ENCODE results near the gene SMARCD3. TPM values are rescaled to one million over a fixed set of nuclear protein-coding genes. Genes with fewer than 3 reads are reported as not detected.

The SMARCD3 gene
- total RNA-seq, 2 experiments from 2014 or later: 4.1 to 4.8 TPM

DNA sequence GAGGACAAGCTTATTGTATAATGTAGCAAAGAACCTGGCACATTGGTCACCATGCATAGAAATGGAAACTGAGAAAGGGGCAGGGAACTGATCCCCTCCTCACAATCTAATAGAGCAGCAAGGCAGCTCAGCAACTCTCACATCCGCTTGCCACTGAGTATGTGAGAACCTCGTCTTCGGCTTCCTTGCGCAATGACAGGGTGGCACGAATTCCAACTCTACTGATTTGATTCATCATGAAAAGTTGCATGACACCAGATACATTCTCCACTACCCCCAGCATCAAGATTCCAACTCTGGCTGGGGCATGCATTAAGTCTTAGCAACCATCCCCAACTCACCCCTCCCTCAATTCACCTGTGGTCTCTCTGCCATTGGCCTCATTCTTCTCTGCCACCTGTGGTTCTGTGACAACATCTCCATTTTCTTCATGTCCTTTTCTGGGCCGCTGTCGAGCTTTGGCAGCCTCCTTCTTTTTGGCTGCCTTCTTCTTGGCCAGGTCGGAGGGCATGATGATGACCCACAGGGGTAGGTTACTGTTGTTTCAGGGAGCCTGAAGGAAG, 22.5 kb downstream of the SMARCD3 start:
- peak overlapping the region; percentile 92 for H3K27ac Mint-ChIP-seq
- ATAC-seq: no peak
- peaks cover 30% of the 10 kb centered on the region for H3K4me1 Mint-ChIP-seq
- ChIA-PET POLR2A (no interaction called here), CTCF (interaction anchor here (0.6 to 7.1 kb wide), 5 partner anchors 10 to 138 kb away, joined by 3 to 49 read pairs (median 5); no protein-coding TSS in a partner anchor)
- intact Hi-C loops (cut with DNase I, micrococcal nuclease): loop anchor here (2.0 to 5.0 kb wide), 5 partner anchors 19 to 1387 kb away; partner anchors contain the start of genes FASTK (in 1 of the 2), TMUB1 (in 1 of the 2) and ZNF862 (in 1 of the 2)
- H3K4me3 Mint-ChIP-seq: peak overlapping the region; percentile 92
- H3K36me3 Mint-ChIP-seq (ENCODE audit: low read depth): peaks cover 48% of the 10 kb centered on the region
- DNase-seq: no peak
- H3K9me3 Mint-ChIP-seq (ENCODE audit: low read depth): no peaks in the 10 kb centered on the region
- no peaks in the 10 kb centered on the region for H3K27me3 Mint-ChIP-seq

- H3K27ac Mint-ChIP-seq: no peak overlapping the region
- peaks cover 61% of the 10 kb centered on the region for H3K36me3 Mint-ChIP-seq (ENCODE audit: low read depth)
- no peaks in the 10 kb centered on the region for H3K9me3 Mint-ChIP-seq (ENCODE audit: low read depth)
- ChIA-PET POLR2A (no interaction called here), CTCF (interaction anchor here (0.6 to 1.0 kb wide), 3 partner anchors 10 to 33 kb away, joined by 3 to 4 read pairs (median 3); no protein-coding TSS in a partner anchor)
- intact Hi-C loops (cut with DNase I, micrococcal nuclease): no loop called here
- H3K27me3 Mint-ChIP-seq: no peaks in the 10 kb centered on the region
- ATAC-seq (no peak), DNase-seq (no peak)
- no peak overlapping the region for H3K4me3 Mint-ChIP-seq
- H3K4me1 Mint-ChIP-seq: peaks cover 30% of the 10 kb centered on the region
Measured at GRCh38 chr7:151223728-151224127, 24.8 kb downstream of the SMARCD3 start.

- DNase-seq (no peak), ATAC-seq (no peak)
- no peak overlapping the region for H3K27ac Mint-ChIP-seq
- POLR2A ChIA-PET: no interaction called here
- no peaks in the 10 kb centered on the region for H3K9me3 Mint-ChIP-seq (ENCODE audit: low read depth)
- H3K36me3 Mint-ChIP-seq (ENCODE audit: low read depth): peaks cover 59% of the 10 kb centered on the region
- CTCF ChIA-PET: no interaction called here
- H3K4me1 Mint-ChIP-seq: no peaks in the 10 kb centered on the region
- H3K4me3 Mint-ChIP-seq: no peak overlapping the region
- H3K27me3 Mint-ChIP-seq: no peaks in the 10 kb centered on the region
- intact Hi-C loops (cut with DNase I, micrococcal nuclease): no loop called here
Measured at GRCh38 chr7:151218170-151218569, 30.3 kb downstream of the SMARCD3 start.

- intact Hi-C loops (cut with DNase I, micrococcal nuclease): no loop called here
- ChIA-PET POLR2A (no interaction called here), CTCF (no interaction called here)
- Mint-ChIP-seq H3K4me3 (no peak overlapping the region), H3K27ac (no peak overlapping the region), H3K9me3 (ENCODE audit: low read depth) (no peaks in the 10 kb centered on the region), H3K4me1 (no peaks in the 10 kb centered on the region), H3K36me3 (ENCODE audit: low read depth) (peaks cover 42% of the 10 kb centered on the region), H3K27me3 (no peaks in the 10 kb centered on the region)
- ATAC-seq (no peak), DNase-seq (no peak)
Measured at GRCh38 chr7:151215396-151215795, 33.1 kb downstream of the SMARCD3 start.

- no peak overlapping the region for H3K4me3 Mint-ChIP-seq
- ChIA-PET POLR2A (no interaction called here), CTCF (interaction anchor here (0.6 to 1.5 kb wide), 2 partner anchors 9 to 39 kb away, joined by 3 to 4 read pairs; no protein-coding TSS in a partner anchor)
- DNase-seq (no peak), ATAC-seq (no peak)
- no peaks in the 10 kb centered on the region for H3K27me3 Mint-ChIP-seq
- H3K27ac Mint-ChIP-seq: no peak overlapping the region
- no peaks in the 10 kb centered on the region for H3K4me1 Mint-ChIP-seq
- intact Hi-C loops (cut with DNase I, micrococcal nuclease): no loop called here
- H3K36me3 Mint-ChIP-seq (ENCODE audit: low read depth): peaks cover 35% of the 10 kb centered on the region
- no peaks in the 10 kb centered on the region for H3K9me3 Mint-ChIP-seq (ENCODE audit: low read depth)
Measured at GRCh38 chr7:151213826-151214225, 34.7 kb downstream of the SMARCD3 start.

- Mint-ChIP-seq H3K4me1 (peaks cover 9% of the 10 kb centered on the region), H3K36me3 (ENCODE audit: low read depth) (peaks cover 23% of the 10 kb centered on the region), H3K27ac (no peak overlapping the region), H3K4me3 (no peak overlapping the region), H3K9me3 (ENCODE audit: low read depth) (no peaks in the 10 kb centered on the region), H3K27me3 (no peaks in the 10 kb centered on the region)
- ChIA-PET CTCF (no interaction called here), POLR2A (interaction anchor here (1.1 kb wide), 1 partner anchor 26 kb away, joined by 3 read pairs; no protein-coding TSS in a partner anchor)
- DNase-seq (no peak), ATAC-seq (no peak)
- intact Hi-C loops (cut with DNase I, micrococcal nuclease): no loop called here
Measured at GRCh38 chr7:151212626-151213025, 35.9 kb downstream of the SMARCD3 start.

GRCh38 chr7:151211155-151211772, 37.2 kb downstream of the SMARCD3 start:
- H3K4me3 Mint-ChIP-seq: no peak overlapping the region
- intact Hi-C loops (cut with DNase I, micrococcal nuclease): no loop called here
- H3K27ac Mint-ChIP-seq: no peak overlapping the region
- DNase-seq: no peak
- H3K9me3 Mint-ChIP-seq (ENCODE audit: low read depth): no peaks in the 10 kb centered on the region
- ATAC-seq: no peak
- peaks cover 20% of the 10 kb centered on the region for H3K36me3 Mint-ChIP-seq (ENCODE audit: low read depth)
- H3K27me3 Mint-ChIP-seq: no peaks in the 10 kb centered on the region
- POLR2A ChIA-PET: interaction anchor here (0.8 kb wide), 1 partner anchor 12 kb away, joined by 4 read pairs; no protein-coding TSS in a partner anchor
- H3K4me1 Mint-ChIP-seq: peaks cover 21% of the 10 kb centered on the region
- CTCF ChIA-PET: interaction anchor here (0.6 to 1.6 kb wide), 5 partner anchors 8 to 1327 kb away, joined by 3 to 6 read pairs (median 3); no protein-coding TSS in a partner anchor

GRCh38 chr7:151210087-151210854, 38.2 kb downstream of the SMARCD3 start, which contains the start of gene H2BK1:
H2BK1 (minus strand) TSS chr7:151210488; CDS start chr7:151210318, 170 bp downstream.
- intact Hi-C loops (cut with DNase I, micrococcal nuclease): no loop called here
- ChIA-PET POLR2A (no interaction called here), CTCF (interaction anchor here (1.6 kb wide), 1 partner anchor 33 kb away, joined by 6 read pairs; no protein-coding TSS in a partner anchor)
- H3K4me3 Mint-ChIP-seq: no peak within 1 kb of the TSS
- H3K9me3 Mint-ChIP-seq (ENCODE audit: low read depth): no peaks in the 10 kb centered on the region
- ATAC-seq: no peak
- no peak for DNase-seq
- no peaks in the 10 kb centered on the region for H3K27me3 Mint-ChIP-seq
- H3K27ac Mint-ChIP-seq: no peak within 1 kb of the TSS
- peaks cover 12% of the 10 kb centered on the region for H3K36me3 Mint-ChIP-seq (ENCODE audit: low read depth)
- H3K4me1 Mint-ChIP-seq: peaks cover 21% of the 10 kb centered on the region

- POLR2A ChIA-PET: no interaction called here
- H3K4me1 Mint-ChIP-seq: peaks cover 21% of the 10 kb centered on the region
- no peak for ATAC-seq
- no peak overlapping the region for H3K27ac Mint-ChIP-seq
- CTCF ChIA-PET: interaction anchor here (0.6 kb wide), 1 partner anchor 44 kb away, joined by 3 read pairs; no protein-coding TSS in a partner anchor
- intact Hi-C loops (cut with DNase I, micrococcal nuclease): no loop called here
- DNase-seq: no peak
- H3K4me3 Mint-ChIP-seq: no peak overlapping the region
- H3K9me3 Mint-ChIP-seq (ENCODE audit: low read depth): no peaks in the 10 kb centered on the region
- H3K36me3 Mint-ChIP-seq (ENCODE audit: low read depth): peaks cover 5% of the 10 kb centered on the region
- H3K27me3 Mint-ChIP-seq: peaks cover 2% of the 10 kb centered on the region
Measured at GRCh38 chr7:151209588-151209987, 38.9 kb downstream of the SMARCD3 start.

GRCh38 chr7:151208253-151208862, 40.1 kb downstream of the SMARCD3 start:
- ChIA-PET CTCF (no interaction called here), POLR2A (no interaction called here)
- intact Hi-C loops (cut with DNase I, micrococcal nuclease): no loop called here

GRCh38 chr7:151207804-151208203, 40.7 kb downstream of the SMARCD3 start:
- no peaks in the 10 kb centered on the region for H3K9me3 Mint-ChIP-seq (ENCODE audit: low read depth)
- DNase-seq: no peak
- ChIA-PET POLR2A (no interaction called here), CTCF (no interaction called here)
- peak; percentile 11 for ATAC-seq
- H3K4me1 Mint-ChIP-seq: peaks cover 21% of the 10 kb centered on the region
- peaks cover 4% of the 10 kb centered on the region for H3K27me3 Mint-ChIP-seq
- intact Hi-C loops (cut with DNase I, micrococcal nuclease): no loop called here
- no peaks in the 10 kb centered on the region for H3K36me3 Mint-ChIP-seq (ENCODE audit: low read depth)
- no peak overlapping the region for H3K27ac Mint-ChIP-seq
- H3K4me3 Mint-ChIP-seq: no peak overlapping the region

More at GRCh38 chr7:151208253-151208862, 40.1 kb downstream of the SMARCD3 start:
- Mint-ChIP-seq H3K27me3 (peaks cover 4% of the 10 kb centered on the region), H3K9me3 (ENCODE audit: low read depth) (no peaks in the 10 kb centered on the region), H3K27ac (no peak overlapping the region), H3K4me1 (peaks cover 21% of the 10 kb centered on the region), H3K36me3 (ENCODE audit: low read depth) (peaks cover 4% of the 10 kb centered on the region), H3K4me3 (no peak overlapping the region)
- no peak for ATAC-seq
- DNase-seq: no peak
